ENCODE results near the gene TNNT1. TPM values are rescaled to one million over a fixed set of nuclear protein-coding genes. Genes with fewer than 3 reads are reported as not detected.

The TNNT1 gene
- total RNA-seq, 1 experiment from 2014 or later, result 188 TPM

DNA sequence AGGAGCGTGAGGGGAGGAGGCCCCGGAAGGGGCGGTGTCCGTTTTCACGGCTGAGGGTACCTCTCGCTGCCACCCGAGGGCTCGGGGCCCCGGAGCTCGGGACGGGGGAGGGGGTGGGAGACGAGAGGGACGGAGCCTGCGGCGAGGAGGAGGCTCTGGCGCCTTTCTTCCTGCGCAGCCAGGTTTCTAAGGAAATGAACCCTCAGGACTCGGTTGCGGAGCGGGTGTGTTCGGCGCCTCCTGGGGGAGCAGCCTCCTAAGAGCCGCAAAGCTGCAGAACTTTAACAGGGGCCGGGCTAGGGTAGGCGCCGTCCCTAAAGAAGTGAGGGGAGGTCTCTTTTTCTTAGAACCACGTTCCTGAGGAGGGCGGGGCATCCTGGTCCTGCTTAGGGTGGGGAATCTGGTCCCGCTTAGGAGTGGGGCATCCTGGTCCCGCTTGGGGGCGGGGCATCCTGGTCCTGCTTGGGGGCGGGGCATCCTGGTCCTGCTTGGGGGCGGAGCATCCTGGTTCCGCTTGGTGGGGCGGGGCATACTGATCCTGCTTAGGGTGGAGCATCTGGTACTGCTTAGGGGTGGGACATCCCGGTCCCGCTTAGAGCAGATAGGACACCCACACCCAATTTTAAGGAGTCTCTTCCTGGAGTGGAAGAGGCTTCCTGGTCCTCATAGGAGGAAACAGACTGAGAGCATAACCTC is 24.9 kb upstream of the TNNT1 start:
- POLR2A ChIA-PET, result interaction anchor here (2.0 kb wide), 1 partner anchor 37 kb away, joined by 5 read pairs; no protein-coding TSS in a partner anchor
- intact Hi-C loops (cut with micrococcal nuclease), result no loop called here
- CTCF ChIA-PET, result interaction anchor here (1.1 to 2.4 kb wide), 2 partner anchors 8 to 13 kb away, joined by 3 to 13 read pairs; partner anchors contain the start of gene DNAAF3
- Histone ChIP-seq H3K4me3 (replicated peaks in 1 of 2; ENCODE audit: low read depth in 1 of 2, low read length in 2 of 2) (peak overlapping the region; percentile 55 to 68), H3K4me1 (ENCODE audit: control insufficient read depth in 1 of 2, insufficient read depth in 2 of 2, low read length in 2 of 2) (peaks cover 9 to 44% of the 10 kb centered on the region in 2 experiments; a peak in 3 of 4 replicates), H3K9me3 (ENCODE audit: control insufficient read depth in 1 of 2, insufficient read depth in 1 of 2, low read depth in 1 of 2, low read length in 2 of 2) (peaks cover 0 to 5% of the 10 kb centered on the region in 2 experiments; a peak in 1 of 4 replicates), H4K20me1 (ENCODE audit: insufficient read depth) (no peaks in the 10 kb centered on the region), H3K27me3 (ENCODE audit: insufficient read depth, low read length) (no peaks in the 10 kb centered on the region), H3K9ac (ENCODE audit: low read length) (peak overlapping the region; percentile 65), H3K27ac (ENCODE audit: low read depth, low read length) (peak overlapping the region; percentile 78), H3K4me2 (ENCODE audit: low read length) (peak overlapping the region; percentile 99), H3K9me2 (ENCODE audit: insufficient read depth) (no peaks in the 10 kb centered on the region), H3K36me3 (ENCODE audit: control insufficient read depth in 1 of 2, insufficient read depth in 2 of 2, low read length in 2 of 2) (no peaks in the 10 kb centered on the region), H2AFZ (ENCODE audit: low read depth, low read length, poor library complexity, severe bottlenecking) (peak overlapping the region; percentile 54), H3K79me2 (ENCODE audit: insufficient read depth, low read length) (no peaks in the 10 kb centered on the region)
- DNase-seq (ENCODE audit: low read depth, low spot score), result peak; percentile 75
- ATAC-seq, result peak; percentile 89
- no TSS peak for BruUV-seq (replicated peaks)
- TF ChIP-seq, protein P1, sequence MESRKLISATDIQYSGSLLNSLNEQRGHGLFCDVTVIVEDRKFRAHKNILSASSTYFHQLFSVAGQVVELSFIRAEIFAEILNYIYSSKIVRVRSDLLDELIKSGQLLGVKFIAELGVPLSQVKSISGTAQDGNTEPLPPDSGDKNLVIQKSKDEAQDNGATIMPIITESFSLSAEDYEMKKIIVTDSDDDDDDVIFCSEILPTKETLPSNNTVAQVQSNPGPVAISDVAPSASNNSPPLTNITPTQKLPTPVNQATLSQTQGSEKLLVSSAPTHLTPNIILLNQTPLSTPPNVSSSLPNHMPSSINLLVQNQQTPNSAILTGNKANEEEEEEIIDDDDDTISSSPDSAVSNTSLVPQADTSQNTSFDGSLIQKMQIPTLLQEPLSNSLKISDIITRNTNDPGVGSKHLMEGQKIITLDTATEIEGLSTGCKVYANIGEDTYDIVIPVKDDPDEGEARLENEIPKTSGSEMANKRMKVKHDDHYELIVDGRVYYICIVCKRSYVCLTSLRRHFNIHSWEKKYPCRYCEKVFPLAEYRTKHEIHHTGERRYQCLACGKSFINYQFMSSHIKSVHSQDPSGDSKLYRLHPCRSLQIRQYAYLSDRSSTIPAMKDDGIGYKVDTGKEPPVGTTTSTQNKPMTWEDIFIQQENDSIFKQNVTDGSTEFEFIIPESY (IDR thresholded peaks at IDR 0.05; ENCODE audit: extremely low read depth, insufficient replicate concordance, low read length), result no peak
- TF ChIP-seq POLR2AphosphoS5 (IDR thresholded peaks at IDR 0.05; ENCODE audit: low read depth, low read length), result peak; percentile 46; the same call in 1 of the 2 replicates
- RAD21 ChIA-PET (ENCODE audit: low non-redundant PET in 1 of 2, low total read pairs in 2 of 2, uncharacterized antibody in 2 of 2, unreplicated experiment in 2 of 2), result no interaction called here

GRCh38 chr19:55173186-55173713 is 24.2 kb upstream of the TNNT1 start:
- H2AFZ ChIP-seq (ENCODE audit: low read depth, low read length, poor library complexity, severe bottlenecking), result peak overlapping the region; percentile 54
- no peaks in the 10 kb centered on the region for H3K27me3 ChIP-seq (ENCODE audit: insufficient read depth, low read length)
- ChIA-PET POLR2A (interaction anchor here (1.0 to 2.0 kb wide), 2 partner anchors 27 to 37 kb away, joined by 4 to 5 read pairs; no protein-coding TSS in a partner anchor), RAD21 (ENCODE audit: low non-redundant PET in 1 of 2, low total read pairs in 2 of 2, uncharacterized antibody in 2 of 2, unreplicated experiment in 2 of 2) (interaction anchor here in 1 of 2 experiments (0.6 kb wide), 1 partner anchor 498 kb away, joined by 3 read pairs; no protein-coding TSS in a partner anchor), CTCF (no interaction called here)
- peak overlapping the region; percentile 55 to 68 for H3K4me3 ChIP-seq (replicated peaks in 1 of 2; ENCODE audit: low read depth in 1 of 2, low read length in 2 of 2)
- H4K20me1 ChIP-seq (ENCODE audit: insufficient read depth), result no peaks in the 10 kb centered on the region
- no peaks in the 10 kb centered on the region for H3K9me2 ChIP-seq (ENCODE audit: insufficient read depth)
- H3K4me1 ChIP-seq (ENCODE audit: control insufficient read depth in 1 of 2, insufficient read depth in 2 of 2, low read length in 2 of 2), result peaks cover 9 to 38% of the 10 kb centered on the region in 2 experiments; a peak in 3 of 4 replicates
- DNase-seq (ENCODE audit: low read depth, low spot score), result no peak
- no peak for ATAC-seq
- H3K27ac ChIP-seq (ENCODE audit: low read depth, low read length), result peak overlapping the region; percentile 78
- TF ChIP-seq EZH2 (IDR thresholded peaks at IDR 0.05) (no peak), ZFX (IDR thresholded peaks at IDR 0.05) (peak; percentile 35; the same call in 1 of the 2 replicates)
- no TSS peak for BruUV-seq (replicated peaks)
- H3K9ac ChIP-seq (ENCODE audit: low read length), result peak overlapping the region; percentile 65
- intact Hi-C loops (cut with micrococcal nuclease), result no loop called here
- H3K4me2 ChIP-seq (ENCODE audit: low read length), result peak overlapping the region; percentile 99
- no peaks in the 10 kb centered on the region for H3K36me3 ChIP-seq (ENCODE audit: control insufficient read depth in 1 of 2, insufficient read depth in 2 of 2, low read length in 2 of 2)
- no peaks in the 10 kb centered on the region for H3K79me2 ChIP-seq (ENCODE audit: insufficient read depth, low read length)
- H3K9me3 ChIP-seq (ENCODE audit: control insufficient read depth in 1 of 2, insufficient read depth in 1 of 2, low read depth in 1 of 2, low read length in 2 of 2), result peaks cover 0 to 5% of the 10 kb centered on the region in 2 experiments; a peak in 1 of 4 replicates
